Suprapubic skin (tissue), 4 donors: ENCODE data around the gene KCTD19.

Source experiments
- POLR2A ChIP-seq, 2 donors: fragments of 450-650 bp; IDR thresholded peaks; one replicate each; pipeline ENCODE4 v1.6.1; 2017; ENCODE audit warnings: antibody characterized with exemption in 2 of 2, mild to moderate bottlenecking in 2 of 2, moderate library complexity in 2 of 2
- POLR2AphosphoS5 ChIP-seq, 3 donors: sonication (generic); formaldehyde crosslinking; IDR thresholded peaks; one replicate each; pipeline ENCODE4 v1.6.1; 2017; ENCODE audit warnings: antibody characterized with exemption in 3 of 3
- TF ChIP-seq, protein P1 (sequence below), 2 donors: fragments of 200-600 bp in 1 of 2; fragments of 450-650 bp in 1 of 2; sonication (generic) in 1 of 2; IDR thresholded peaks; one replicate each; pipeline ENCODE4 v1.5.1; 2016 to 2019; ENCODE audit warnings: antibody characterized with exemption in 2 of 2, mild to moderate bottlenecking in 1 of 2, moderate library complexity in 1 of 2

DNA sequence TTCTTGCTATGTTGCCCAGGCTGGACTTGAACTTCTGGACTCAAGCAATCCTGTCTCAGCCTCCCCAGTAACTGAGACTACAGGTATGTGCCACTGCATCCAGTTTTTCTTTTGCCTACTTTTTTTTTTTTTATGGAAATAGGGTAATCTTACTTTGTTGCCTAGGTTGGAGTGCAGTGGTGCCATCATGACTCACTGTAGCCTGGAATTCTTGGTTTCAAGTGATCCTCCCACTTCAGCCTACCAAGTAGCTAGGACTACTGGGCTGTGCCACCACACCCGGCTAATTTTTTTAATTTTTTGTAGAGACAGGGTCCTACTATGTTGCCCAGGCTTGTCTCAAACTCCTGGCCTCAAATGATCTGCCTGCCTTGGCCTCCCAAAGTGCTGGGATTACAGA lies 10.1 kb upstream of the KCTD19 start:
- no peak for TF ChIP-seq POLR2A (IDR thresholded peaks at IDR 0.05)
- TF ChIP-seq POLR2AphosphoS5 (IDR thresholded peaks at IDR 0.05), result no peak
- TF ChIP-seq, protein P1, sequence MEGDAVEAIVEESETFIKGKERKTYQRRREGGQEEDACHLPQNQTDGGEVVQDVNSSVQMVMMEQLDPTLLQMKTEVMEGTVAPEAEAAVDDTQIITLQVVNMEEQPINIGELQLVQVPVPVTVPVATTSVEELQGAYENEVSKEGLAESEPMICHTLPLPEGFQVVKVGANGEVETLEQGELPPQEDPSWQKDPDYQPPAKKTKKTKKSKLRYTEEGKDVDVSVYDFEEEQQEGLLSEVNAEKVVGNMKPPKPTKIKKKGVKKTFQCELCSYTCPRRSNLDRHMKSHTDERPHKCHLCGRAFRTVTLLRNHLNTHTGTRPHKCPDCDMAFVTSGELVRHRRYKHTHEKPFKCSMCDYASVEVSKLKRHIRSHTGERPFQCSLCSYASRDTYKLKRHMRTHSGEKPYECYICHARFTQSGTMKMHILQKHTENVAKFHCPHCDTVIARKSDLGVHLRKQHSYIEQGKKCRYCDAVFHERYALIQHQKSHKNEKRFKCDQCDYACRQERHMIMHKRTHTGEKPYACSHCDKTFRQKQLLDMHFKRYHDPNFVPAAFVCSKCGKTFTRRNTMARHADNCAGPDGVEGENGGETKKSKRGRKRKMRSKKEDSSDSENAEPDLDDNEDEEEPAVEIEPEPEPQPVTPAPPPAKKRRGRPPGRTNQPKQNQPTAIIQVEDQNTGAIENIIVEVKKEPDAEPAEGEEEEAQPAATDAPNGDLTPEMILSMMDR (IDR thresholded peaks at IDR 0.05), result no peak
